HUES48 (cell line): ENCODE data around the gene SERPINC1.

Experiments used
- H3K27ac ChIP-seq: one replicate; pipeline ENCODE4 v1.7.0; 2013; ENCODE audit warnings: low read depth, low read length, inconsistent platforms
- H3K27me3 ChIP-seq: 2 replicates; pipeline ENCODE4 v1.6.1; 2013; ENCODE audit warnings: mild to moderate bottlenecking, low read length; ENCODE audit not compliant: control insufficient read depth, insufficient read depth
- H3K36me3 ChIP-seq: 2 replicates; pipeline ENCODE4 v1.6.1; 2013; ENCODE audit warnings: low read length; ENCODE audit not compliant: control insufficient read depth, insufficient read depth
- H3K4me1 ChIP-seq: 2 replicates; pipeline ENCODE4 v1.6.1; 2013; ENCODE audit warnings: mild to moderate bottlenecking, low read length; ENCODE audit not compliant: control insufficient read depth, insufficient read depth
- H3K4me3 ChIP-seq: 2 replicates; pipeline ENCODE4 v1.5.1; 2013; ENCODE audit warnings: mild to moderate bottlenecking, low read depth, low read length
- H3K9ac ChIP-seq: 2 replicates; pipeline ENCODE4 v1.6.1; 2013; ENCODE audit warnings: mild to moderate bottlenecking, low read depth, low read length, moderate library complexity
- H3K9me3 ChIP-seq: 2 replicates; pipeline ENCODE4 v1.6.1; 2013; ENCODE audit warnings: low read length; ENCODE audit not compliant: control insufficient read depth, insufficient read depth

The SERPINC1 gene

GRCh38 chr1:173920861-173921260 lies 3.7 kb upstream of the SERPINC1 start:
- Histone ChIP-seq H3K36me3 (no peaks in the 10 kb centered on the region), H3K27me3 (no peaks in the 10 kb centered on the region), H3K9me3 (no peaks in the 10 kb centered on the region), H3K4me3 (no peak overlapping the region), H3K9ac (no peak overlapping the region), H3K27ac (no peak overlapping the region), H3K4me1 (no peaks in the 10 kb centered on the region)

DNA sequence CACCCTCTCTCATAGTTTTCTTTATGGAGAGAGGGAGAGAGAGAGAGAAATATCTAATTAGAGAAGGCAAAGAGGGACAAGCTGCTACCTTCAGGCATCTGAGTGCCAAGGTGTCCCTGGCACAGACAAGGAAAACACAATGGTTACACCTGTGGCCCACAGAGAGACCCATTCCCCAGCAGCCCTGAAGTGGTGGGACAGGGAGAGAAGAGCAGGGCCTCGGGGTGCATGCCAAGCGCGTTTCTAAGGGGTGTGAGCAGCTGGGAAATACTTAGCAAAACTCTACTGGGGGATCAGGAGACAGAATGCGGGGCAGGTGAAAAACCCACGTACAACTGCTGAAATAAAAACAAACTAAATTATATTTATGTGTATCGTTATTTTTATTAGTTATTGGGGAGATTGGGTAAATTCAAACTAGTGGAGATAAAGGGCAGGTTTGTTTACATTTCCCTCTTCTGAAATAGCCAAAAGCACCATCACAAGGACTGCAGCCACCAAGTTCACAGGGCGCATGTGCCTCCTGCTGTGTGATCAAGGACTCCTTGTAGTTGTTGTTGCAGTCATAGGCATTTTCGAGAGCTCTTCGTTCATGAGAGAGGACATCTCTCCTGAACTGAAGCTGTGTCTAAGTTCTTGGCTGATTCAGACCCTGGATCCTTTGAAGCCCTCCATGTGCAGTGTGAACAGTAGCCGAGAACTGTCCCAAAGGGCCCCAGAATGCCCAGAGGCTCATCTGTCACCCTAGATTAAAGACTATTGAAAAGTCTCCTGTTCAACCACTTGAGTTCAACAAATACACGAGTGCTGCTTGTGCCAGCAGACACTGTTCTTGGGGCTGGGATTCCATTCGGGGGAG lies 737 bp upstream of the SERPINC1 start:
- no peak overlapping the region for H3K27ac ChIP-seq
- no peak overlapping the region for H3K9ac ChIP-seq

GRCh38 chr1:173916667-173917066 lies 460 bp downstream of the SERPINC1 start:
- Histone ChIP-seq H3K9ac (no peak overlapping the region), H3K27ac (no peak overlapping the region), H3K4me1 (no peaks in the 10 kb centered on the region), H3K27me3 (no peaks in the 10 kb centered on the region), H3K36me3 (no peaks in the 10 kb centered on the region), H3K4me3 (no peak overlapping the region), H3K9me3 (no peaks in the 10 kb centered on the region)

More for the DNA sequence above, 737 bp upstream of the SERPINC1 start:
- no peaks in the 10 kb centered on the region for H3K27me3 ChIP-seq
- no peaks in the 10 kb centered on the region for H3K36me3 ChIP-seq
- no peaks in the 10 kb centered on the region for H3K4me1 ChIP-seq
- no peak overlapping the region for H3K4me3 ChIP-seq
- no peaks in the 10 kb centered on the region for H3K9me3 ChIP-seq

DNA sequence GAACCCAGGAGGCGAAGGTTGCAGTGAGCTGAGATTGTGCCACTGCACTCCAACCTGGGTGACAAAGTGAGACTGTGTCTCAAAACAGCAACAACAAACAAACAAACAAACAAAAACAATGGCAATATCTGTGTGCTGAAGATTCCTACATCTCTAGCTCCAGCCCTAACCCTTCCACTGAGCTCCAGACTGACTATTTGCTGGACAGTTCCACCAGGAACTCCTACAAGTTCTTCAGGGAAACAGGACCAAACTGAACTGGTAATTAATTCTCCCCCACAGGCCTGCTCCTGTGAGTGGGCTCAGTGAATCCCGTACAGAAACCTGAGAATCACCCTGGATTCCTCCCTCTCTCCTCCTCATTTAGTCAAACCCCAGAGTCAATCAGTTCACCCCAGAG lies 1.5 kb downstream of the SERPINC1 start:
- no peaks in the 10 kb centered on the region for H3K27me3 ChIP-seq
- no peaks in the 10 kb centered on the region for H3K4me1 ChIP-seq
- no peaks in the 10 kb centered on the region for H3K36me3 ChIP-seq
- H3K4me3 ChIP-seq, result no peak overlapping the region
- H3K9ac ChIP-seq, result no peak overlapping the region
- H3K27ac ChIP-seq, result no peak overlapping the region
- H3K9me3 ChIP-seq, result no peaks in the 10 kb centered on the region

DNA sequence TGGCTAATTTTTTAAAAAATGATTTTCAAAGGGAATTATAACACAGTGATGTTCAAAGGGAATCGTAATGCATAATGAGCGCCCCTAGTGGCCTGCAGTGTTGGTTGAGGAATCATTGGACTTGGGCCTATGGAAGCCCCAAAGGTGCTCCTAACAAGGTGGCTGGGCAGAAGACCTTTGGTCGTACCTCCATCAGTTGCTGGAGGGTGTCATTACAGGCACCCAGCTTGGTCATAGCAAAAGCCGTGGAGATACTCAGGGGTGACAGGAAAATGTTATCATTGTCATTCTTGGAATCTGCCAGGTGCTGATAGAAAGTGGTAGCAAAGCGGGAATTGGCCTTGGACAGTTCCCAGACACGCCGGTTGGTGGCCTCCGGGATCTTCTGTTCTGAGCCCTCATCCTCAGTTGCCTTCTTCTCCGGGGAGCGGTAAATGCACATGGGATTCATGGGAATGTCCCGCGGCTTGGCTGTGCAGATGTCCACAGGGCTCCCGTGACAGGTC lies 2.7 kb downstream of the SERPINC1 start:
- H3K27me3 ChIP-seq, result no peaks in the 10 kb centered on the region
- no peaks in the 10 kb centered on the region for H3K9me3 ChIP-seq
- no peaks in the 10 kb centered on the region for H3K4me1 ChIP-seq
- no peak overlapping the region for H3K9ac ChIP-seq
- H3K36me3 ChIP-seq, result no peaks in the 10 kb centered on the region
- H3K27ac ChIP-seq, result no peak overlapping the region
- H3K4me3 ChIP-seq, result no peak overlapping the region

- H3K4me1 ChIP-seq, result no peaks in the 10 kb centered on the region
- H3K36me3 ChIP-seq, result no peaks in the 10 kb centered on the region
- H3K27me3 ChIP-seq, result no peaks in the 10 kb centered on the region
- H3K27ac ChIP-seq, result no peak overlapping the region
- no peaks in the 10 kb centered on the region for H3K9me3 ChIP-seq
- no peak overlapping the region for H3K9ac ChIP-seq
- no peak overlapping the region for H3K4me3 ChIP-seq
Observed at GRCh38 chr1:173913111-173913510, 4.0 kb downstream of the SERPINC1 start.

DNA sequence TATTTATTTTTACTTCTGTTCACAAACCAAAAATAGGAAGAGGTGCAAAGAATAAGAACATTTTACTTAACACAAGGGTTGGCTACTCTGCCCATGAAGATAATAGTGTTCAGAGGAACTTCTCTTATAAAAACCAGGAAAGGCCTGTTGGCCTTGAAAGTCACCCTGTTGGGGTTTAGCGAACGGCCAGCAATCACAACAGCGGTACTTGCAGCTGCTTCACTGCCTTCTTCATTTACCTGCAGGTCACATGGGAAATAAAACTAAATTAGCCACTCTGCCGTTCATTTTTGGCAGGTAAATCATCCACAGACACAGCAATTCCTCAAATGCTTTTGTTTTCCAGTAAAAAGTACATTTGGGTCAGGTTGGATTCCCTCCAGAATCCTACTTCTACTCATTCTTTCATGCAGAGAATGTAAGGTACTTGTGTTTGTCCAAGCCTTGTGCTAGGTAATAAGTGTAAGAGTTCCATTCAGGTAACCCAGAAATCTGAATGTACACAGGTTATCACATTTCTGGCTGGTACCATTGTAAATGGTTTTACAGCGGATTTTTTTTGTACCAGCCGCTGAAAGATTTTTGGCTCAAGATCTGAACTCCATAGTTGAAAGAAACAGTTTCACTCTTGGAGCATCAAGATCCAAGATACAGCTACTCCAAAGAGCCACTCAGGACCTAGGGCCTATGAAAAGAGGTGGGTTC lies 13.1 kb downstream of the SERPINC1 start:
- Histone ChIP-seq H3K27me3 (no peaks in the 10 kb centered on the region), H3K4me1 (peaks cover 26% of the 10 kb centered on the region), H3K9ac (no peak overlapping the region)

GRCh38 chr1:173900992-173901391 lies 16.1 kb downstream of the SERPINC1 start:
- H3K4me1 ChIP-seq, result peaks cover 26% of the 10 kb centered on the region
- H3K4me3 ChIP-seq, result no peak overlapping the region
- no peaks in the 10 kb centered on the region for H3K9me3 ChIP-seq
- H3K36me3 ChIP-seq, result no peaks in the 10 kb centered on the region
- no peak overlapping the region for H3K27ac ChIP-seq
- no peak overlapping the region for H3K9ac ChIP-seq
- no peaks in the 10 kb centered on the region for H3K27me3 ChIP-seq

More for the DNA sequence above, 13.1 kb downstream of the SERPINC1 start:
- no peak overlapping the region for H3K27ac ChIP-seq
- H3K36me3 ChIP-seq, result no peaks in the 10 kb centered on the region
- H3K9me3 ChIP-seq, result no peaks in the 10 kb centered on the region
- H3K4me3 ChIP-seq, result no peak overlapping the region

DNA sequence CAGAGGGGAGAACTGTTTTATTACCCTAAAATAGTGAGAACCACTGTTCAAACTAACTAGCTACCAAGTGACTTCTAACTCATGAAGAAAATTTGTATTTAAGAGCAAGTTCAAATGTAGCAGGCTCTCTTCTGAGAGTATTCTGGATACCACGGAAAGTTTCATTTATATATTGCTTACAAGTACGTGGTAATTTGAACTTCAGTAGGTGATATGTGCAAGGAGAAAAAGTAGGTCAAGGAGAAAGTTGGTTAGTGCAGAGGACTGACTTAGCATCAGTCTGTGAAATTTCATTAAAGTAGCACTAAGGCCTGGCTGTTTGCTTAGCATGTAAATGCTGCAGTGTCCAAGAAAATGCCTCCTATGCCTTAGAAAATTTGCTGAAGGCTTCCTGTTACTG lies 16.7 kb downstream of the SERPINC1 start:
- Histone ChIP-seq H3K4me1 (peaks cover 26% of the 10 kb centered on the region), H3K9me3 (no peaks in the 10 kb centered on the region), H3K9ac (no peak overlapping the region), H3K27ac (no peak overlapping the region), H3K27me3 (no peaks in the 10 kb centered on the region), H3K4me3 (no peak overlapping the region), H3K36me3 (no peaks in the 10 kb centered on the region)

DNA sequence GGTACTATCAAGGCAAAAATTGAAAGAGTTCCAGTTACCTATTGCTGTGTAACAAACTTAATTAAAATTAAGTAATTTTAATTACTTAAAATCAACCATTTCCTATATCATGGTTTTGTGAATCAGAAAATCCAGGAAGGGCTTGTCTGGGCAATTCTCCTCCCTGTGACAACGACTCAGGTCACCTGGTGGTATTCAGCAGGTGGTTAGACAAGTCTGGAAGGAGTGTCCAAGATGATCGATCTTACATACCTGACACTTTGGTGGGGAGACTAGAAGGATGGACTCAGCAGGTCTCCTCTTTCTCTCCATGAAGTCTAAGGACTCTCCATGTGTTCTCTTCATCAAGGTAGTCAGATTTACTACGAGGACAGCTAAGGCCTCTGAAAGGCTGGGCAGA lies 22.9 kb downstream of the SERPINC1 start:
- Histone ChIP-seq H3K27ac (no peak overlapping the region), H3K9me3 (no peaks in the 10 kb centered on the region), H3K36me3 (no peaks in the 10 kb centered on the region; the same call in 1 of the 2 replicates), H3K4me3 (no peak overlapping the region), H3K27me3 (no peaks in the 10 kb centered on the region), H3K9ac (no peak overlapping the region), H3K4me1 (peaks cover 13% of the 10 kb centered on the region)

- Histone ChIP-seq H3K9ac (no peak overlapping the region), H3K4me3 (no peak overlapping the region), H3K27ac (no peak overlapping the region), H3K9me3 (no peaks in the 10 kb centered on the region), H3K4me1 (peaks cover 19% of the 10 kb centered on the region), H3K36me3 (no peaks in the 10 kb centered on the region; the same call in 1 of the 2 replicates), H3K27me3 (no peaks in the 10 kb centered on the region)
Observed at GRCh38 chr1:173893611-173894010, 23.5 kb downstream of the SERPINC1 start.
